ENCODE data around the gene SERPINE2.
"Not testable (repeated sequence)": the region's sequence is repeated elsewhere in the genome, so short reads cannot be mapped to it uniquely, and the experiment has no call there.

Gene SERPINE2

GRCh38 chr2:223944166-223944702, 94.9 kb downstream of the SERPINE2 start:
- in situ Hi-C loops (cut with MboI; ENCODE audit: low sequenced_read_pairs), result no loop called here

- in situ Hi-C loops (cut with MboI; ENCODE audit: low sequenced_read_pairs), result no loop called here
Measured at GRCh38 chr2:223943561-223944008, 95.5 kb downstream of the SERPINE2 start.

GRCh38 chr2:223943135-223943534, 96.0 kb downstream of the SERPINE2 start:
- in situ Hi-C loops (cut with MboI; ENCODE audit: low sequenced_read_pairs), result no loop called here

GRCh38 chr2:223941579-223942277, 97.4 kb downstream of the SERPINE2 start:
- in situ Hi-C loops (cut with MboI; ENCODE audit: low sequenced_read_pairs), result no loop called here

GRCh38 chr2:223939438-223939837, 99.6 kb downstream of the SERPINE2 start:
- in situ Hi-C loops (cut with MboI; ENCODE audit: low sequenced_read_pairs), result not testable (repeated sequence)

- in situ Hi-C loops (cut with MboI; ENCODE audit: low sequenced_read_pairs), result no loop called here
Measured at GRCh38 chr2:223937535-223937934, 101.6 kb downstream of the SERPINE2 start.

- in situ Hi-C loops (cut with MboI; ENCODE audit: low sequenced_read_pairs), result no loop called here
Measured at GRCh38 chr2:223936862-223937326, 102.2 kb downstream of the SERPINE2 start.

- in situ Hi-C loops (cut with MboI; ENCODE audit: low sequenced_read_pairs), result no loop called here
Measured at GRCh38 chr2:223935459-223936125, 103.5 kb downstream of the SERPINE2 start.

- in situ Hi-C loops (cut with MboI; ENCODE audit: low sequenced_read_pairs), result no loop called here
Measured at GRCh38 chr2:223934870-223935269, 104.2 kb downstream of the SERPINE2 start.

- in situ Hi-C loops (cut with MboI; ENCODE audit: low sequenced_read_pairs), result no loop called here
Measured at GRCh38 chr2:223932816-223933800, 106.0 kb downstream of the SERPINE2 start.

GRCh38 chr2:223930103-223930976, 108.7 kb downstream of the SERPINE2 start:
- in situ Hi-C loops (cut with MboI; ENCODE audit: low sequenced_read_pairs), result no loop called here

GRCh38 chr2:223929571-223930102, 109.4 kb downstream of the SERPINE2 start:
- in situ Hi-C loops (cut with MboI; ENCODE audit: low sequenced_read_pairs), result no loop called here

- in situ Hi-C loops (cut with MboI; ENCODE audit: low sequenced_read_pairs), result no loop called here
Measured at GRCh38 chr2:223928113-223929006, 110.7 kb downstream of the SERPINE2 start.

GRCh38 chr2:223925106-223925505, 114.0 kb downstream of the SERPINE2 start:
- in situ Hi-C loops (cut with MboI; ENCODE audit: low sequenced_read_pairs), result no loop called here
